Left renal cortex interstitium (tissue), 4 donors: ENCODE results near the gene UTP11. TPM values are rescaled to one million over a fixed set of nuclear protein-coding genes. Genes with fewer than 3 reads are reported as not detected.

Experiments used
- DNase-seq, 4 donors: peaks; one replicate each; pipeline ENCODE4 v3.0.0-alpha.2; 2013; ENCODE audit warnings: low read depth in 4 of 4, low spot score in 2 of 4, missing footprints in 1 of 4
- polyA plus RNA-seq, 4 donors: library from polyadenylated mRNA; unstranded; fragments of 120-200 nt; gene quantifications; one replicate each; pipeline ENCODE4 v1.2.1, GENCODE V29; 2013; ENCODE audit not compliant: insufficient read length in 4 of 4

The UTP11 gene
- polyA plus RNA-seq, 4 donors, result 36.9 to 43.1 (median 42.3) TPM

- no peak for DNase-seq
Measured at GRCh38 chr1:38064197-38064903, 51.8 kb downstream of the UTP11 start.

- DNase-seq, result no peak
Measured at GRCh38 chr1:38068220-38068979, 55.9 kb downstream of the UTP11 start.

GRCh38 chr1:38068980-38069340, 56.4 kb downstream of the UTP11 start:
- no peak for DNase-seq

- DNase-seq, result no peak
Measured at GRCh38 chr1:38071312-38072256, 59.0 kb downstream of the UTP11 start.

GRCh38 chr1:38072858-38073257, 60.3 kb downstream of the UTP11 start:
- DNase-seq, result no peak

GRCh38 chr1:38073534-38074301, 61.2 kb downstream of the UTP11 start:
- DNase-seq, result no peak

GRCh38 chr1:38074302-38074677, 61.8 kb downstream of the UTP11 start:
- DNase-seq, result no peak

Other genes with a start within 250 kb of the UTP11 start
- under 1 TPM; 0.07 to 0.37 (median 0.19) TPM for gene EPHA10, start 247.6 kb upstream of the UTP11 start, polyA plus RNA-seq
- gene MANEAL, start 218.9 kb upstream of the UTP11 start, polyA plus RNA-seq, result 1 to 10 TPM; 3.5 to 5.5 (median 4.7) TPM
- 10 to 100 TPM; 21.7 to 45.5 (median 30.0) TPM for gene C1orf122, start 204.9 kb upstream of the UTP11 start, polyA plus RNA-seq
- gene YRDC, start 204.5 kb upstream of the UTP11 start, polyA plus RNA-seq, result 10 to 100 TPM; 11.4 to 16.5 (median 12.7) TPM
- 1 to 10 TPM; 8.0 to 9.5 (median 8.4) TPM for gene MTF1, start 153.1 kb upstream of the UTP11 start, polyA plus RNA-seq
- gene INPP5B, start 65.7 kb upstream of the UTP11 start, polyA plus RNA-seq, result 10 to 100 TPM; 14.7 to 29.2 (median 23.0) TPM
- 100 to 1,000 TPM in 2 of 4 donors, 10 to 100 TPM in 2; 89.9 to 114 (median 101) TPM for gene SF3A3, start 22.7 kb upstream of the UTP11 start, polyA plus RNA-seq
- 10 to 100 TPM; 14.9 to 29.7 (median 23.1) TPM for gene FHL3, start 7.2 kb upstream of the UTP11 start, polyA plus RNA-seq
- gene POU3F1, start 34.1 kb downstream of the UTP11 start, polyA plus RNA-seq, result 1 to 10 TPM in 2 of 4 donors, under 1 TPM in 2; 0.79 to 2.2 (median 0.96) TPM